HCT116 (cell line): ENCODE results near the gene ST6GALNAC4. TPM values are rescaled to one million over a fixed set of nuclear protein-coding genes. Genes with fewer than 3 reads are reported as not detected.
A peak's percentile ranks its signal among the peaks of the same experiment; 100 is the strongest.

ENCODE experiments used
- ATAC-seq: fragments of 200-7000 bp; cut with Tn5 transposase; 2 replicates; pipeline ENCODE4 v1.9.1; 2020; ENCODE audit warnings: mild to moderate bottlenecking, moderate library complexity
- BruUV-seq: library from RNA; stranded (reverse); fragments of 400-500 nt; replicated peaks from 2 replicates; lab custom pipeline; 2021; lab: Mats Ljungman, UMichigan
- CTCF ChIA-PET: fragments of 300-600 bp; sonication (Branson Sonifier 250); formaldehyde crosslinking; loops from one replicate; lab custom pipeline; 2021; ENCODE audit warnings: antibody characterized with exemption; lab: Charles Lee
- POLR2A ChIA-PET: fragments of 300-600, 350-600 bp; sonication (Branson Sonifier 250); formaldehyde crosslinking; loops from one replicate; lab custom pipeline; 2021; ENCODE audit warnings: antibody characterized with exemption; lab: Charles Lee
- RAD21 ChIA-PET, 2 experiments: fragments of 300-600 bp; sonication (Branson Sonifier 250); formaldehyde crosslinking; loops; one replicate each; lab custom pipeline; 2023; ENCODE audit warnings: low total read pairs in 2 of 2; ENCODE audit not compliant: uncharacterized antibody in 2 of 2, unreplicated experiment in 2 of 2, low non-redundant PET in 1 of 2; lab: Charles Lee
- DNase-seq: peaks from one replicate; pipeline ENCODE4 v3.0.0-alpha.2; 2010; ENCODE audit warnings: low read depth, low spot score
- H2AFZ ChIP-seq: fragments of 200-600 bp; shearing (Covaris generic), sonication (generic); 2 replicates; pipeline ENCODE4 v1.6.1; 2017; ENCODE audit warnings: low read depth, mixed run types, mixed read lengths, antibody characterized with exemption, low read length; ENCODE audit not compliant: poor library complexity, severe bottlenecking
- H3K27ac ChIP-seq: 2 replicates; pipeline ENCODE4 v1.5.1; 2012; ENCODE audit warnings: low read depth, low read length
- H3K27me3 ChIP-seq: fragments of 200-600 bp; sonication (generic); 2 replicates; pipeline ENCODE4 v1.6.1; 2016; ENCODE audit warnings: mixed run types, low read length, mixed read lengths; ENCODE audit not compliant: insufficient read depth
- H3K36me3 ChIP-seq, 2 experiments: fragments of 200-500 bp in 1 of 2; fragments of 200-600 bp in 1 of 2; sonication (Bioruptor generic) in 1 of 2; sonication (generic) in 1 of 2; 2 replicates each; pipeline versions ENCODE4 v1.5.1 to v1.6.1; 2014 to 2016; ENCODE audit warnings: low read length in 2 of 2, inconsistent platforms in 1 of 2, mixed read lengths in 1 of 2, mixed run types in 1 of 2; ENCODE audit not compliant: insufficient read depth in 2 of 2, control insufficient read depth in 1 of 2
- H3K4me1 ChIP-seq, 2 experiments: fragments of 200-600 bp in 1 of 2; sonication (generic) in 1 of 2; 2 replicates each; pipeline versions ENCODE4 v1.5.1 to v1.6.1; 2012 to 2017; ENCODE audit warnings: low read length in 2 of 2, inconsistent platforms in 1 of 2, mild to moderate bottlenecking in 1 of 2, mixed read lengths in 1 of 2, mixed run types in 1 of 2, moderate library complexity in 1 of 2; ENCODE audit not compliant: insufficient read depth in 2 of 2, control insufficient read depth in 1 of 2
- H3K4me2 ChIP-seq: fragments of 200-600 bp; sonication (generic); 2 replicates; pipeline ENCODE4 v1.6.1; 2017; ENCODE audit warnings: mixed run types, low read length, mixed read lengths
- H3K4me3 ChIP-seq, 2 experiments: fragments of 200-600 bp in 1 of 2; sonication (generic) in 1 of 2; replicated peaks in 1 of 2; 2 replicates each; pipeline ENCODE4 v1.5.1; 2011 to 2016; ENCODE audit warnings: low read length in 2 of 2, control low read depth in 1 of 2, low read depth in 1 of 2, mild to moderate bottlenecking in 1 of 2, mixed read lengths in 1 of 2, mixed run types in 1 of 2
- H3K79me2 ChIP-seq: fragments of 200-600 bp; sonication (generic); 2 replicates; pipeline ENCODE4 v1.6.1; 2017; ENCODE audit warnings: mild to moderate bottlenecking, mixed run types, low read length, moderate library complexity, mixed read lengths; ENCODE audit not compliant: insufficient read depth
- H3K9ac ChIP-seq: fragments of 200-600 bp; sonication (generic); 2 replicates; pipeline ENCODE4 v1.6.1; 2016; ENCODE audit warnings: low read length, mixed read lengths
- H3K9me2 ChIP-seq: fragments of 200-600 bp; sonication (generic), shearing (Covaris generic); 2 replicates; pipeline ENCODE4 v1.6.1; 2017; ENCODE audit warnings: mixed run types, mild to moderate bottlenecking, moderate library complexity; ENCODE audit not compliant: insufficient read depth
- H3K9me3 ChIP-seq, 2 experiments: fragments of 200-500 bp in 1 of 2; fragments of 200-600 bp in 1 of 2; sonication (Bioruptor generic) in 1 of 2; sonication (generic) in 1 of 2; 2 replicates each; pipeline ENCODE4 v1.6.1; 2014 to 2017; ENCODE audit warnings: low read length in 2 of 2, mixed read lengths in 2 of 2, inconsistent platforms in 1 of 2, low read depth in 1 of 2, mild to moderate bottlenecking in 1 of 2, mixed run types in 1 of 2, moderate library complexity in 1 of 2; ENCODE audit not compliant: control insufficient read depth in 1 of 2, insufficient read depth in 1 of 2
- H4K20me1 ChIP-seq: fragments of 200-600 bp; sonication (generic), shearing (Covaris generic); 2 replicates; pipeline ENCODE4 v1.6.1; 2017; ENCODE audit warnings: mixed run types, mild to moderate bottlenecking, moderate library complexity; ENCODE audit not compliant: insufficient read depth
- ELF1 ChIP-seq: IDR thresholded peaks from 2 replicates; pipeline ENCODE4 v1.6.1; 2012; ENCODE audit warnings: low read depth, borderline replicate concordance
- EZH2phosphoT487 ChIP-seq: fragments of 200-600 bp; IDR thresholded peaks from 2 replicates; pipeline ENCODE4 v1.6.1; 2018; ENCODE audit warnings: antibody characterized with exemption, borderline replicate concordance
- RAD21 ChIP-seq: IDR thresholded peaks from 2 replicates; pipeline ENCODE4 v1.6.1; 2012; ENCODE audit warnings: low read depth, mild to moderate bottlenecking
- SIN3A ChIP-seq: IDR thresholded peaks from 2 replicates; pipeline ENCODE4 v1.6.1; 2012; ENCODE audit warnings: low read depth
- SP1 ChIP-seq: IDR thresholded peaks from 2 replicates; pipeline ENCODE4 v1.6.1; 2012; ENCODE audit warnings: low read depth
- SRF ChIP-seq: IDR thresholded peaks from 2 replicates; pipeline ENCODE4 v1.6.1; 2012; ENCODE audit warnings: low read depth
- TCF7L2 ChIP-seq: IDR thresholded peaks from 2 replicates; pipeline ENCODE4 v1.7.0; 2011; ENCODE audit warnings: borderline replicate concordance, inconsistent platforms; ENCODE audit not compliant: insufficient read depth, insufficient read length; ENCODE audit errors: extremely low read depth
- YY1 ChIP-seq: IDR thresholded peaks from 2 replicates; pipeline ENCODE4 v1.6.1; 2011; ENCODE audit warnings: low read length, low read depth, moderate library complexity, mild to moderate bottlenecking; ENCODE audit not compliant: insufficient replicate concordance; ENCODE audit errors: extremely low read depth
- ZFX ChIP-seq: fragments of 450-650 bp; IDR thresholded peaks from 2 replicates; pipeline ENCODE4 v1.6.1; 2017
- ZNF274 ChIP-seq: fragments of 200-500 bp; sonication (Bioruptor generic); IDR thresholded peaks from 2 replicates; pipeline ENCODE4 v1.6.1; 2014; ENCODE audit warnings: mild to moderate bottlenecking, low read depth, low read length, inconsistent platforms
- intact Hi-C: fragments of 100-400 bp; cut with micrococcal nuclease; formaldehyde crosslinking; loops from 2 replicates; pipeline ENCODE4 v1.10.0; 2022
- total RNA-seq: library from RNA; stranded (reverse); gene quantifications from one replicate; pipeline ENCODE4 v1.2.1, GENCODE V29; 2021; ENCODE audit not compliant: unreplicated experiment
- TF ChIP-seq, protein P1 (sequence below): IDR thresholded peaks from 2 replicates; pipeline ENCODE4 v1.6.1; 2012
- TF ChIP-seq, protein P2 (sequence below): IDR thresholded peaks from 2 replicates; pipeline ENCODE4 v1.6.1; 2012
- TF ChIP-seq, protein P3 (sequence below): IDR thresholded peaks from 2 replicates; pipeline ENCODE4 v1.6.1; 2011; ENCODE audit warnings: mild to moderate bottlenecking, low read length, moderate library complexity; ENCODE audit not compliant: insufficient replicate concordance; ENCODE audit errors: extremely low read depth

ST6GALNAC4 gene
- total RNA-seq, 1 experiment from 2014 or later = 49.4 TPM

DNA sequence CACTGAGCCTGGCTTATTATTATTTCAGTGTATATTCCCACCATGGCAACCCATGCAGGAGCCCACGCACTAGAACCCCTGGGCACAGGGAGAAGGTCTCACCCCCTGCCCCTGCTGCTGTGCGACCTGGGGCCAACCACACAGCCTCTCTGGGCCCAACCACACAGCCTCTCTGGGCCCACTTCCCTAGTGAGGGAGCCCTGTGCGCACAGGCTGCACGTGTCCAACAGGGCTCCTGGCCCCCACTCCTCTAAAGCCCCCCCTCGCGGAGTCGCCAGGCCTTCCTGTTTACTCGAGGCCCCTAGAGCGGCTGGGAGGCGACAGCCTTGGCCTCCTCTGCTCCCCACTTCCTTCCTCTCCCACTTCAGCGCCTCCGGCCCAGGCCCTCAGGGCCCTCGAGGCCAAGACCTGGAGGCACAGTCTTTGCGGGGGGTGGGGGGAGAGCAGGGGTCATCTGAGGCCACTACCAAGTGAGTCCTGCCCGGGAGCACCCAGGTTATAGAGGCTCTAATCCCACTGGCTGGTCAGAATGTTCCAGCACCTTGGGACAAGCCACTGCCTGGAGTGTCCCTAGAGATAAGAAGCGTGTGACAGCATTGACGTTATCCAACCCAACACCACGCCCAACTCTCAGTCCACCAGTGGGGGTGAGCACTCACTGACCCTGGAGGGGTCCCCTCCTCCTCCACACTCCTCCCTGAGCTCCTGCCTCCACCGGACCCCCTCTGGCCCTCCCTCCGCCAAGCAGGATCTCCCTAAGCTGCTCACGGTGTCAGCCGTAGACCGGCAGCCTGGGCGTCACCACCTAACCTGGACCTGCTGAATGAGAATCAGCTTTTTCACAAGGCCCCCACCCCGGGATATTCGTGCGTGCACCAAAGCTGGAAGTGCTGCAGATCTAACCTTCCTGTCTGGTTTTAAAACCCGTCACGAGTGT, 54.5 kb downstream of the ST6GALNAC4 start:
- Histone ChIP-seq H2AFZ (no peak overlapping the region), H3K9me2 (no peaks in the 10 kb centered on the region), H3K36me3 (no peaks in the 10 kb centered on the region), H3K27ac (no peak overlapping the region), H3K27me3 (no peaks in the 10 kb centered on the region), H3K4me3 (no peak overlapping the region), H3K4me1 (no peaks in the 10 kb centered on the region), H3K79me2 (no peaks in the 10 kb centered on the region), H3K9ac (no peak overlapping the region), H3K9me3 (no peaks in the 10 kb centered on the region), H4K20me1 (no peaks in the 10 kb centered on the region), H3K4me2 (no peak overlapping the region)
- CTCF ChIA-PET = no interaction called here
- ATAC-seq (0 out of 2 replicates have a peak, but pooled peaks have one; percentile 14), DNase-seq (no peak)
- no peak for TF ChIP-seq SRF
- TF ChIP-seq, protein P1, sequence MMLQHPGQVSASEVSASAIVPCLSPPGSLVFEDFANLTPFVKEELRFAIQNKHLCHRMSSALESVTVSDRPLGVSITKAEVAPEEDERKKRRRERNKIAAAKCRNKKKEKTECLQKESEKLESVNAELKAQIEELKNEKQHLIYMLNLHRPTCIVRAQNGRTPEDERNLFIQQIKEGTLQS = no peak
- TF ChIP-seq SIN3A = no peak
- TF ChIP-seq ZFX = no peak
- RAD21 ChIA-PET = no interaction called here
- BruUV-seq = no TSS peak
- POLR2A ChIA-PET = no interaction called here
- intact Hi-C loops = no loop called here

DNA sequence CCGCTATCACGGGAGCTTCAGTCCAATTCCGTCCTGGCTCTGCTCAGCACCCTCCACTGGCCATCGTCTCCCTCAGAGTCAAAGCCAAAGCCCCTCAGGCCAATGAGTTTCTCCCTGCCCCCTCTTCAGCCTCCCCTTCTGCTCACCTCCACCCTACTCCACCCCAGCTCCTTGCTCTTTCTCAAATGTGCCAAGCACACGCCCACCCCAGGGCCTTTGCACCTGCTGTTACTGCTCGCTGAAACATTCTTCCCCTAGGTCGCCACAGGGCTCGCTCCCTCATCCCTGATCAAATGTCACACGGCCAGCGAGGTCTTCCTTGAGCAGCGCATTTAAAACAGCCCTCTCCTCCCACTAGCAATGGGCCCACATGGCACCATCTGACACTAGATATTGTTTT, 56.1 kb downstream of the ST6GALNAC4 start:
- Histone ChIP-seq H3K4me1 (no peaks in the 10 kb centered on the region), H3K79me2 (no peaks in the 10 kb centered on the region), H3K4me3 (no peak overlapping the region), H2AFZ (no peak overlapping the region), H3K27ac (no peak overlapping the region), H3K9me3 (no peaks in the 10 kb centered on the region), H3K36me3 (no peaks in the 10 kb centered on the region), H3K27me3 (no peaks in the 10 kb centered on the region), H3K9me2 (no peaks in the 10 kb centered on the region), H4K20me1 (no peaks in the 10 kb centered on the region), H3K9ac (no peak overlapping the region), H3K4me2 (no peak overlapping the region)
- RAD21 ChIA-PET = no interaction called here
- TF ChIP-seq ZNF274 (no peak), ELF1 (no peak), RAD21 (no peak), SP1 (no peak), ZFX (no peak), SIN3A (no peak), SRF (no peak), TCF7L2 (no peak), YY1 (no peak), EZH2phosphoT487 (no peak)
- TF ChIP-seq, protein P2, sequence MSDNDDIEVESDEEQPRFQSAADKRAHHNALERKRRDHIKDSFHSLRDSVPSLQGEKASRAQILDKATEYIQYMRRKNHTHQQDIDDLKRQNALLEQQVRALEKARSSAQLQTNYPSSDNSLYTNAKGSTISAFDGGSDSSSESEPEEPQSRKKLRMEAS = no peak
- TF ChIP-seq, protein P3, sequence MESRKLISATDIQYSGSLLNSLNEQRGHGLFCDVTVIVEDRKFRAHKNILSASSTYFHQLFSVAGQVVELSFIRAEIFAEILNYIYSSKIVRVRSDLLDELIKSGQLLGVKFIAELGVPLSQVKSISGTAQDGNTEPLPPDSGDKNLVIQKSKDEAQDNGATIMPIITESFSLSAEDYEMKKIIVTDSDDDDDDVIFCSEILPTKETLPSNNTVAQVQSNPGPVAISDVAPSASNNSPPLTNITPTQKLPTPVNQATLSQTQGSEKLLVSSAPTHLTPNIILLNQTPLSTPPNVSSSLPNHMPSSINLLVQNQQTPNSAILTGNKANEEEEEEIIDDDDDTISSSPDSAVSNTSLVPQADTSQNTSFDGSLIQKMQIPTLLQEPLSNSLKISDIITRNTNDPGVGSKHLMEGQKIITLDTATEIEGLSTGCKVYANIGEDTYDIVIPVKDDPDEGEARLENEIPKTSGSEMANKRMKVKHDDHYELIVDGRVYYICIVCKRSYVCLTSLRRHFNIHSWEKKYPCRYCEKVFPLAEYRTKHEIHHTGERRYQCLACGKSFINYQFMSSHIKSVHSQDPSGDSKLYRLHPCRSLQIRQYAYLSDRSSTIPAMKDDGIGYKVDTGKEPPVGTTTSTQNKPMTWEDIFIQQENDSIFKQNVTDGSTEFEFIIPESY = no peak
- DNase-seq (no peak), ATAC-seq (no peak)
- POLR2A ChIA-PET = no interaction called here
- no TSS peak for BruUV-seq
- intact Hi-C loops = no loop called here
- CTCF ChIA-PET = no interaction called here
